Measurements from ENCODE around the gene FDXACB1. TPM values are rescaled to one million over a fixed set of nuclear protein-coding genes. Genes with fewer than 3 reads are reported as not detected.

The FDXACB1 gene
- total and polyA plus RNA-seq, 9 of the 15 experiments (the other 6 are each of a cell fraction or from before 2014, with no cell fraction given) = 3.2 to 7.5 (median 5.3) TPM

DNA sequence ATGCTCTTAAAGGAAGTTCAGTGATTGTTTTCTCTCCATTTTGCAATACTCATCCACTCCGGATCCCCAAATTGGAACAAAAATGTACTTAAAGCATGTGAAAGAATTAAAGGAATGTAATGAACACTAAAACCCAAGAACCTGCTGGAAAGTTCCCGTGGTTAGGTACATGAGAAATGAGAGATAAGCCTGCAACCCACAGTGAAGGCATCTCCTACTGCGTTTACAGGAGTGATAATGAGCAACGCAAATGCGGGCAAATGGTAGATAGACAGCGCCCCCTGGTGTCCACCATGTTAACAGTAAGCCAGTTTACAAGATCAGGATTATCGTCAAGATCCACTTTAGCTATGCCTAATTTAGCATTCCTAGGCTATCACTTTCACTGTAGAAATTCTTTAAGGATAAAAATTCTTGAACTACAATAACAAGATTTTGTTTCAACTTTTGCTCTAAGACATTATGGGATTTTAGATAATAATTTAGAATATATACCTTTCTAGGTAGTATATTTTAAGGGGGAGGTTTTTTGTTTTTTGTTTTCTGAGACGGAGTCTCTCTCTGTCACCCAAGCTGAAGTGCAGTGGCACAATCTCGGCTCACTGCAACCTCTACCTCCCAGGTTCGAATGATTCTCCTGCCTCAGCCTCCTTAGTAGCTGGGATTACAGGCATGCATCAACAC is 37.5 kb downstream of the FDXACB1 start (continued):
- TF ChIP-seq, protein P1, sequence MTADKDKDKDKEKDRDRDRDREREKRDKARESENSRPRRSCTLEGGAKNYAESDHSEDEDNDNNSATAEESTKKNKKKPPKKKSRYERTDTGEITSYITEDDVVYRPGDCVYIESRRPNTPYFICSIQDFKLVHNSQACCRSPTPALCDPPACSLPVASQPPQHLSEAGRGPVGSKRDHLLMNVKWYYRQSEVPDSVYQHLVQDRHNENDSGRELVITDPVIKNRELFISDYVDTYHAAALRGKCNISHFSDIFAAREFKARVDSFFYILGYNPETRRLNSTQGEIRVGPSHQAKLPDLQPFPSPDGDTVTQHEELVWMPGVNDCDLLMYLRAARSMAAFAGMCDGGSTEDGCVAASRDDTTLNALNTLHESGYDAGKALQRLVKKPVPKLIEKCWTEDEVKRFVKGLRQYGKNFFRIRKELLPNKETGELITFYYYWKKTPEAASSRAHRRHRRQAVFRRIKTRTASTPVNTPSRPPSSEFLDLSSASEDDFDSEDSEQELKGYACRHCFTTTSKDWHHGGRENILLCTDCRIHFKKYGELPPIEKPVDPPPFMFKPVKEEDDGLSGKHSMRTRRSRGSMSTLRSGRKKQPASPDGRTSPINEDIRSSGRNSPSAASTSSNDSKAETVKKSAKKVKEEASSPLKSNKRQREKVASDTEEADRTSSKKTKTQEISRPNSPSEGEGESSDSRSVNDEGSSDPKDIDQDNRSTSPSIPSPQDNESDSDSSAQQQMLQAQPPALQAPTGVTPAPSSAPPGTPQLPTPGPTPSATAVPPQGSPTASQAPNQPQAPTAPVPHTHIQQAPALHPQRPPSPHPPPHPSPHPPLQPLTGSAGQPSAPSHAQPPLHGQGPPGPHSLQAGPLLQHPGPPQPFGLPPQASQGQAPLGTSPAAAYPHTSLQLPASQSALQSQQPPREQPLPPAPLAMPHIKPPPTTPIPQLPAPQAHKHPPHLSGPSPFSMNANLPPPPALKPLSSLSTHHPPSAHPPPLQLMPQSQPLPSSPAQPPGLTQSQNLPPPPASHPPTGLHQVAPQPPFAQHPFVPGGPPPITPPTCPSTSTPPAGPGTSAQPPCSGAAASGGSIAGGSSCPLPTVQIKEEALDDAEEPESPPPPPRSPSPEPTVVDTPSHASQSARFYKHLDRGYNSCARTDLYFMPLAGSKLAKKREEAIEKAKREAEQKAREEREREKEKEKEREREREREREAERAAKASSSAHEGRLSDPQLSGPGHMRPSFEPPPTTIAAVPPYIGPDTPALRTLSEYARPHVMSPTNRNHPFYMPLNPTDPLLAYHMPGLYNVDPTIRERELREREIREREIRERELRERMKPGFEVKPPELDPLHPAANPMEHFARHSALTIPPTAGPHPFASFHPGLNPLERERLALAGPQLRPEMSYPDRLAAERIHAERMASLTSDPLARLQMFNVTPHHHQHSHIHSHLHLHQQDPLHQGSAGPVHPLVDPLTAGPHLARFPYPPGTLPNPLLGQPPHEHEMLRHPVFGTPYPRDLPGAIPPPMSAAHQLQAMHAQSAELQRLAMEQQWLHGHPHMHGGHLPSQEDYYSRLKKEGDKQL (CRISPR knock-in tag; IDR thresholded peaks at IDR 0.05; ENCODE audit: borderline replicate concordance) = no peak
- TF ChIP-seq NFIX (CRISPR knock-in tag; IDR thresholded peaks at IDR 0.05; ENCODE audit: low read depth) (no peak), CC2D1A (IDR thresholded peaks at IDR 0.05) (peak; percentile 61; the same call in 1 of the 2 replicates)
- TF ChIP-seq, protein P2, sequence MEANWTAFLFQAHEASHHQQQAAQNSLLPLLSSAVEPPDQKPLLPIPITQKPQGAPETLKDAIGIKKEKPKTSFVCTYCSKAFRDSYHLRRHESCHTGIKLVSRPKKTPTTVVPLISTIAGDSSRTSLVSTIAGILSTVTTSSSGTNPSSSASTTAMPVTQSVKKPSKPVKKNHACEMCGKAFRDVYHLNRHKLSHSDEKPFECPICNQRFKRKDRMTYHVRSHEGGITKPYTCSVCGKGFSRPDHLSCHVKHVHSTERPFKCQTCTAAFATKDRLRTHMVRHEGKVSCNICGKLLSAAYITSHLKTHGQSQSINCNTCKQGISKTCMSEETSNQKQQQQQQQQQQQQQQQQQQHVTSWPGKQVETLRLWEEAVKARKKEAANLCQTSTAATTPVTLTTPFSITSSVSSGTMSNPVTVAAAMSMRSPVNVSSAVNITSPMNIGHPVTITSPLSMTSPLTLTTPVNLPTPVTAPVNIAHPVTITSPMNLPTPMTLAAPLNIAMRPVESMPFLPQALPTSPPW (CRISPR knock-in tag; IDR thresholded peaks at IDR 0.05) = peak; percentile 29; the same call in 1 of the 2 replicates
- TF ChIP-seq, protein P3, sequence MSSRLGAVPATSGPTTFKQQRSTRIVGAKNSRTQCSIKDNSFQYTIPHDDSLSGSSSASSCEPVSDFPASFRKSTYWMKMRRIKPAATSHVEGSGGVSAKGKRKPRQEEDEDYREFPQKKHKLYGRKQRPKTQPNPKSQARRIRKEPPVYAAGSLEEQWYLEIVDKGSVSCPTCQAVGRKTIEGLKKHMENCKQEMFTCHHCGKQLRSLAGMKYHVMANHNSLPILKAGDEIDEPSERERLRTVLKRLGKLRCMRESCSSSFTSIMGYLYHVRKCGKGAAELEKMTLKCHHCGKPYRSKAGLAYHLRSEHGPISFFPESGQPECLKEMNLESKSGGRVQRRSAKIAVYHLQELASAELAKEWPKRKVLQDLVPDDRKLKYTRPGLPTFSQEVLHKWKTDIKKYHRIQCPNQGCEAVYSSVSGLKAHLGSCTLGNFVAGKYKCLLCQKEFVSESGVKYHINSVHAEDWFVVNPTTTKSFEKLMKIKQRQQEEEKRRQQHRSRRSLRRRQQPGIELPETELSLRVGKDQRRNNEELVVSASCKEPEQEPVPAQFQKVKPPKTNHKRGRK (tag; IDR thresholded peaks at IDR 0.05) = no peak
- TF ChIP-seq, protein P4, sequence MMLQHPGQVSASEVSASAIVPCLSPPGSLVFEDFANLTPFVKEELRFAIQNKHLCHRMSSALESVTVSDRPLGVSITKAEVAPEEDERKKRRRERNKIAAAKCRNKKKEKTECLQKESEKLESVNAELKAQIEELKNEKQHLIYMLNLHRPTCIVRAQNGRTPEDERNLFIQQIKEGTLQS (IDR thresholded peaks at IDR 0.05) = no peak
- TF ChIP-seq, protein P4 (CRISPR knock-in tag; conservative IDR thresholded peaks at IDR 0.05) = 0 out of 2 replicates have a peak, but pooled peaks have one; percentile 45
- TF ChIP-seq, protein P5, sequence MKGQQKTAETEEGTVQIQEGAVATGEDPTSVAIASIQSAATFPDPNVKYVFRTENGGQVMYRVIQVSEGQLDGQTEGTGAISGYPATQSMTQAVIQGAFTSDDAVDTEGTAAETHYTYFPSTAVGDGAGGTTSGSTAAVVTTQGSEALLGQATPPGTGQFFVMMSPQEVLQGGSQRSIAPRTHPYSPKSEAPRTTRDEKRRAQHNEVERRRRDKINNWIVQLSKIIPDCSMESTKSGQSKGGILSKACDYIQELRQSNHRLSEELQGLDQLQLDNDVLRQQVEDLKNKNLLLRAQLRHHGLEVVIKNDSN (CRISPR knock-in tag; IDR thresholded peaks at IDR 0.05) = no peak

All from K562 (cell line).